NT2/D1 (cell line): Measurements from ENCODE around the gene CPLANE2.
"Not testable (repeated sequence)": the region's sequence is repeated elsewhere in the genome, so short reads cannot be mapped to it uniquely, and the experiment has no call there.

Experiments
- DNase-seq: peaks from one replicate; pipeline ENCODE4 v3.0.0-alpha.2; 2011; ENCODE audit warnings: low read depth, low spot score
- H3K27me3 ChIP-seq: 2 replicates; pipeline ENCODE4 v1.6.0; 2011; ENCODE audit warnings: mild to moderate bottlenecking; ENCODE audit not compliant: insufficient read length, insufficient read depth
- H3K36me3 ChIP-seq: 2 replicates; pipeline ENCODE4 v1.6.1; 2011; ENCODE audit warnings: mild to moderate bottlenecking, low read length, mixed read lengths; ENCODE audit not compliant: insufficient read depth, insufficient read length
- H3K4me1 ChIP-seq: 2 replicates; pipeline ENCODE4 v1.5.1; 2011; ENCODE audit not compliant: insufficient read depth, insufficient read length
- H3K4me3 ChIP-seq: 2 replicates; pipeline ENCODE4 v1.5.1; 2011; ENCODE audit warnings: low read depth; ENCODE audit not compliant: insufficient read length
- H3K9ac ChIP-seq: 2 replicates; pipeline ENCODE4 v1.6.0; 2011; ENCODE audit warnings: low read depth; ENCODE audit not compliant: insufficient read length
- H3K9me3 ChIP-seq: 2 replicates; pipeline ENCODE4 v1.5.1; 2011; ENCODE audit warnings: mild to moderate bottlenecking, low read length; ENCODE audit not compliant: insufficient read depth
- SUZ12 ChIP-seq: IDR thresholded peaks from 2 replicates; pipeline ENCODE4 v1.6.1; 2011; ENCODE audit not compliant: insufficient read length, insufficient read depth; ENCODE audit errors: extremely low read depth
- YY1 ChIP-seq: IDR thresholded peaks from 2 replicates; pipeline ENCODE4 v1.6.1; 2011; ENCODE audit not compliant: insufficient read length, insufficient read depth
- ZNF274 ChIP-seq: IDR thresholded peaks from 2 replicates; pipeline ENCODE4 v1.6.1; 2011; ENCODE audit warnings: mild to moderate bottlenecking, low read depth, low read length

Gene CPLANE2

GRCh38 chr1:16248603-16249516 is 11.9 kb upstream of the CPLANE2 start:
- H3K4me1 ChIP-seq, result no peaks in the 10 kb centered on the region
- no peak overlapping the region for H3K4me3 ChIP-seq
- H3K27me3 ChIP-seq, result no peaks in the 10 kb centered on the region
- no peaks in the 10 kb centered on the region for H3K9me3 ChIP-seq
- DNase-seq, result no peak
- peaks cover 50% of the 10 kb centered on the region for H3K36me3 ChIP-seq
- TF ChIP-seq YY1, result no peak
- TF ChIP-seq ZNF274, result no peak
- no peak for TF ChIP-seq SUZ12
- H3K9ac ChIP-seq, result no peak overlapping the region

DNA sequence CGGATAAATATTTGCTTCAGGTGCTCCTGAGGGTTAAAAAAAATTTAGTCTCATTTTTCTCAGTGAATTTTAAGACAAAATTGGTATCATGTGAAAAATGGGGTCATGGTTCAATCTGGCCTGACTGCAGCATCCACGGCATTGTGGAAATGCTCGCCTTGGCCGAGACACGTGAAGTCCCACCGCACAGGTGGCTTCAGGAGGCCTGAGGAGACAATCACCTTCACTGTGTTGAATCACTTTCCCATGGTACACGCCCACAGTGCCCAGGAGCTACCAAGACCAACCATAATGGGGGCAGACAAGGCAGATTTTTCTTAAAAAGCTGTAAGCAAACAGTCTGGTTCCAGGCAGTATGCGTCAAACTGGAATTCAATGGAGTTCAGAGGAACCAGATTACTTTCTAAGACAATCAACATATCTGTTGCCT is 11.0 kb upstream of the CPLANE2 start:
- no peaks in the 10 kb centered on the region for H3K9me3 ChIP-seq
- TF ChIP-seq ZNF274 (no peak), YY1 (no peak), SUZ12 (no peak)
- H3K9ac ChIP-seq, result no peak overlapping the region
- H3K27me3 ChIP-seq, result no peaks in the 10 kb centered on the region
- no peak for DNase-seq
- no peaks in the 10 kb centered on the region for H3K4me1 ChIP-seq
- no peak overlapping the region for H3K4me3 ChIP-seq
- peaks cover 42% of the 10 kb centered on the region for H3K36me3 ChIP-seq

GRCh38 chr1:16247441-16247840 is 10.5 kb upstream of the CPLANE2 start:
- no peaks in the 10 kb centered on the region for H3K9me3 ChIP-seq
- DNase-seq, result no peak
- H3K4me3 ChIP-seq, result no peak overlapping the region
- no peaks in the 10 kb centered on the region for H3K4me1 ChIP-seq
- H3K27me3 ChIP-seq, result no peaks in the 10 kb centered on the region
- TF ChIP-seq YY1, result no peak
- TF ChIP-seq SUZ12, result no peak
- no peak for TF ChIP-seq ZNF274
- H3K36me3 ChIP-seq, result peaks cover 39% of the 10 kb centered on the region
- H3K9ac ChIP-seq, result no peak overlapping the region

DNA sequence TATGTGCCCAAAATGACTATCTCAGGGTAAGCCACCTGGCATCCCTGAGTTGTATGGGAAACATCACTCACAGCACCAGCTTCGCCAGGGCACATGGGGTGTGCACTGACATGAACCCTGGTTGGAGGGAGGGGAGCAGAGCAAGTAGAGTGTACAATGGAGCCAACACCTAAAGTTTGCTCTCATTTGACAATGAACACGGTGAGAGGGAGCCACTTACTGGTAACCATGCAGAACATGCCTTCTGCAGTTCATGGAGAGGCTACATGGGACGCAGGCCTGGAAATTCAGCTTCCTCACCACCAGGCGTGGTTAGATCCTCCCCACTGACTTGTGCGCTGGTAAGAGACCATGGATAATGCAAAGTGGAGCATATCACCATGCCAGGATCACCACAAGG is 10.0 kb upstream of the CPLANE2 start:
- H3K27me3 ChIP-seq, result no peaks in the 10 kb centered on the region
- H3K9ac ChIP-seq, result no peak overlapping the region
- peaks cover 35% of the 10 kb centered on the region for H3K36me3 ChIP-seq
- DNase-seq, result no peak
- H3K9me3 ChIP-seq, result no peaks in the 10 kb centered on the region
- no peaks in the 10 kb centered on the region for H3K4me1 ChIP-seq
- H3K4me3 ChIP-seq, result no peak overlapping the region
- no peak for TF ChIP-seq ZNF274
- TF ChIP-seq YY1, result no peak
- no peak for TF ChIP-seq SUZ12

DNA sequence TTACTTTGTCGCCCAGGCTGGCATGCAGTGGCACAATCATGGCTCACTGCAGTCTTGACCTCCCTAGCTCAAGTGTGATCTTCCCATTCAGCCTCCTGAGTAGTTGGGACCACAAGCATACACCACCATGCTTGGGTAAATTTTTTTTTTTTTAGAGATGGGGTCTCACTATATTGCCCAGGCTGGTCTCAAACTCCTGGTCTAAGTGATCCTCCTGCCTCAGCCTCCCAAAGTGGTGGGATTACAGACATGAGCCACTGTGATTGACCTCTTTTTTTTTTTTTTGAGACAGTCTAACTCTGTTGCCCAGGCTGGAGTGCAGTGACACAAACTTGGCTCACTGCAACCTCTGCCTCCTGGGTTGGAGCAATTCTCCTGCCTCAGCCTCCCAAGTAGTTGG is 9.3 kb upstream of the CPLANE2 start:
- not testable (repeated sequence) for H3K4me3 ChIP-seq, H3K9ac ChIP-seq, H3K4me1 ChIP-seq, H3K9me3 ChIP-seq, H3K27me3 ChIP-seq, DNase-seq
- H3K36me3 ChIP-seq, result peaks cover 28% of the 10 kb centered on the region

DNA sequence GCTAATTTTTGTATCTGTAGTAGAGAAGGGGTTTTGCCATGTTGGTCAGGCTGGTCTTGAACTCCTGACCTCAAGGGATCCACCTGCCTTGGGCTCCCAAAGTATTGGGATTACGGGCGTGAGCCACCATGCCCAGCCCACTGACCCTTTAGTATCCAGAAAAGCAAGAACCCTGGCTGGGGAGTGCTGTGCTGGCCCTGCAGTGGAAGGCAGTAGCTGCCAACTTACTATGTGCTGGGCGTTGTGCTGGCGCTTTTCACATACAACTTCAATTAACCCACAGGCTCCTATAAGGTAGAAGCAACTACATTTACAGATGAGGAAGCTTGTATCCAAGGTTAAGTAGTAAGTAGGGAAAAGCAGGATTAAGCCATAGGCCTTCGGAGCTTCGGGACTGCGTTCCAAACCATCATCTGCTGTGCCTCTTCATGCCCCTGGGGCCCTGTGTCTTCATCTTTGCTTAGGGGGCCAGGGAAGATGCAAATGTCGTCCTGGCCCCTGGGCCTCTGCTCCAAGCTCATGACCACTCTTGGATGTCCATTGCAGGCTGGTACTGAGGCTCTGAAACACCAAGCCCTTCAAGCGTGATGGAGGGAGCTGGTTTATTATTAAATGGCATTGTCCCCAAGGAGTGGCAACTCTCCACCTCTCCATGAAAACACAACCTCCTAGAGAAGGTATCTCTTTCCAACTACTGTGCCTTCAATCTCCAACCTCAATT is 8.7 kb upstream of the CPLANE2 start:
- Histone ChIP-seq H3K9ac (no peak overlapping the region), H3K4me1 (no peaks in the 10 kb centered on the region), H3K4me3 (no peak overlapping the region), H3K27me3 (no peaks in the 10 kb centered on the region), H3K9me3 (no peaks in the 10 kb centered on the region), H3K36me3 (peaks cover 22% of the 10 kb centered on the region)
- no peak for DNase-seq
- TF ChIP-seq SUZ12 (no peak), YY1 (no peak), ZNF274 (no peak)

DNA sequence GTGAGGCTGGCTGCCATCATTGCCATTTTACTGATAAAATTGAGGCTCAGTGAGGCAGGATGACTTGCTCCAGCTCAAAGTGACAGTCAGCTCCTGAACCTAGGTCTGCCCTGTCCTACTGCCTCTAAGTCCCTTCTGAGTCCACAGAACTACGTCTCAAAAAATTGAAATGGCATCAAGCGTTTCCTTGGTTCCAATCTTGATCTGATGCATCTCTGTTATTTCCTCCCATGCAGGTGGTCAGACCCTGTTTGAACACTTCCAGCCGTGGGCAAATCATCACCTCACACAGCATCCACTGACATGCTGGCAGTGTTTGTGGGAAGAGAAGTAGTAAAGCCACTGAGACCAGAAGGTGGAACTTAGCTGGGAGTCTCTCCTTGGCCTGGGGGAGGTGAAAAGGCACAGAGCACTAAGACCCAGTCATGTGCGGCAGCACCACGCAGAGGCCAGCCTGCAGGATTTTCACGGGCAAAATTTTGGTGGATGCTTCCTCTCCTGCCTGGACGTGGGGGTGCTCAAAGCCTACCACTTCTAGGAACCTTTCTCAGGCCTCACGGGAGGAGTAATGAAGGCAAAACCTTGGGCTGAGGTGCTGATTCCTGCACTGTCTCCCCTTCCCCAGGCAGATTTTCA is 7.8 kb upstream of the CPLANE2 start:
- Histone ChIP-seq H3K4me3 (no peak overlapping the region), H3K27me3 (no peaks in the 10 kb centered on the region), H3K36me3 (peaks cover 17% of the 10 kb centered on the region), H3K9me3 (no peaks in the 10 kb centered on the region), H3K9ac (no peak overlapping the region), H3K4me1 (no peaks in the 10 kb centered on the region)
- no peak for TF ChIP-seq ZNF274
- no peak for TF ChIP-seq YY1
- TF ChIP-seq SUZ12, result no peak
- no peak for DNase-seq
